Activated T-cell treated with anti-CD3 and anti-CD28 coated beads, Interleukin-2, amount 50 U/mL, for 48 hours (primary cell): Measurements from ENCODE around the gene RPL18.
A peak's percentile ranks its signal among the peaks of the same experiment; 100 is the strongest.
"Not testable (repeated sequence)": the region's sequence is repeated elsewhere in the genome, so short reads cannot be mapped to it uniquely, and the experiment has no call there.

ENCODE experiments used
- DNase-seq, 2 experiments: peaks; one replicate each; pipeline ENCODE4 v3.0.0-alpha.2; 2020

The RPL18 gene

GRCh38 chr19:48644355-48644754 lies 25.4 kb upstream of the RPL18 start:
- DNase-seq, result no peak

GRCh38 chr19:48642862-48643261 lies 23.9 kb upstream of the RPL18 start:
- no peak for DNase-seq

DNA sequence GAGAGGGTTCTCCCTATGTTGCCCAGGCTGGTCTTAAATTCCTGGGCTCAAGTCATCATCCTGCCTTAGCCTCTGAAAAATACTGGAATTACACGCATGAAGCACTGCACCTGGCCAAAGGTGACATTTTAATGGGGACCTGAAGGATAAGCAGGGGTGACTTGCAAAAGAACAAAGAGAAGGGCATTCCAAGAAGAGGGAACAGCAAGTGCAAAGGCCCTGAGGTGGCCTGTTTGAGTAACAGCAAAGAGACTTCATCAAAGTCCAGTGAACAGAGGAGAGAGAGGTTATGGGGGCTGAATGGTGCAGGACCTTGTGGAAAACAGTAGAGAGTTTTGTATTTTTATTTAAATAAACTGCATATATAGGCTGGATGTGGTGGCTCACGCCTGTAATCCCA lies 22.9 kb upstream of the RPL18 start:
- no peak for DNase-seq

DNA sequence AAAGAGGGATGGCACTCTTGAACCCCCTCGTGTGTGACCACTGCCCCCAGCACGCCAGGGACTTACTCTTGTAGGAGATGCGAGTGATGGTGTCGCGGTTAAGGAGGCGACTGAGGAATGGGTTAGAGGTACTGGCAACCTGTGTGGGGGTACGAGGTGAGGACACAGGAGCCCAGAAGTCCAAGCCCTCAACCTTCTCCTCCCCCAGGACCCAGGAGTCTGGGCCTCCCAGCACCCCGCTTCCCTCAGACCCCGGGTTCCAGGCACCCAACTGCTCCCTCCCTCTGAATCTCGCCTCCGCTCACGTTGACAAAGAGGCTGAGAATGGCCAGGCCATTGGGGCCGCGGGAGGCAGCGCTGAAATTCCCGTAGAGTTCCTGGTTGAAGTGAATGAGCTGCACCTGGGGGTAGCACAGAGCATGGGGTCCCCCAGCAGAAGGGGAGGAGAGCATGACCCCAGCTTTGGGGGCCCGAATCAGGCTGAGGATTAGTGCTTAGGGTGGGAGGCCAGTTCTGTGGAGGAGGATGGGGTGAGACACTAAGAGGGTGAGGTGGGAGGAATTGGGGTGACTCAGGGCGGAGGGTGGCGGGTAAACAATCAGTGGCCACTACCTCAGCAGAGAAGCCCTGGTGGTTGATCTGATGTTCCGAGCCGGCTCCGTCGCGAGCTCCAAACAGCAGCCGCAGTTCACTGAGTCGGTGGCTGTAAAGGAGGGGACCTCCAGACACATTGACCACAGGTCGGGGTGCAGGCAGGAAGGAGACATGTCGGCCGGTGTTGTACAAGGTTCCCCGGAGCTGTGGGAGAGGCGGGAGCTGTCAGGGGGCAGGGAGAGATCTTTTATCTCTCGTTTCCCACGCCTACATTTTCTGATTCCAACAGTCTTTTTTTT lies 20.8 kb upstream of the RPL18 start:
- peak in 1 of 2 experiments; percentile 46 for DNase-seq

DNA sequence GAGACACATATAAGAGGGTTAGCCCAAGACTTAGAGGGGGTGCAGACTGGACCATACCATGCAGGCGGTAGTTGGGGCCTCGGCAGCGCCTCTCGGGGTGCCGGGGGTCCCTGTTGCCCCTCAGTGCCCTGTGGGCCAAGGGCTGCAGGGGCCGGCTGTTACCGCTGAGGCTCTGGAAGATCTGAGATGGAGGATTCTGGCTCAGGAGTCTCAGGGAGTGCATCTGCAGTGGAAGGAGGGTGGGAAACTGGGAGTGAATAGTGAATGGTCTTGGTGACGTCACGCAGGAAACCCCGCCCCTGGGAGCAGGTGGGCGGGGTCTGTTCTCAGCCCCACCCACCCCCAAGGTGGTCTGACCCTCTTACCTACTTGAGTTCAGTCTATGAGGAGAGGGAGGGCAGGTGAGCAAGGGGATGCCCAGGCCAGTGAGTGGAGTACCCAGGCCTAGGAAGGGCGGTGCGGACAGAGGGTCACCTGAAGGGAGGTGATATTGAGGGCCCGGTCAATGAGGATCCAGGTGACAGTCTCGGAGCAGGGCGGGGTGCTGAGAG lies 19.9 kb upstream of the RPL18 start:
- peak in 1 of 2 experiments; percentile 56 for DNase-seq

DNA sequence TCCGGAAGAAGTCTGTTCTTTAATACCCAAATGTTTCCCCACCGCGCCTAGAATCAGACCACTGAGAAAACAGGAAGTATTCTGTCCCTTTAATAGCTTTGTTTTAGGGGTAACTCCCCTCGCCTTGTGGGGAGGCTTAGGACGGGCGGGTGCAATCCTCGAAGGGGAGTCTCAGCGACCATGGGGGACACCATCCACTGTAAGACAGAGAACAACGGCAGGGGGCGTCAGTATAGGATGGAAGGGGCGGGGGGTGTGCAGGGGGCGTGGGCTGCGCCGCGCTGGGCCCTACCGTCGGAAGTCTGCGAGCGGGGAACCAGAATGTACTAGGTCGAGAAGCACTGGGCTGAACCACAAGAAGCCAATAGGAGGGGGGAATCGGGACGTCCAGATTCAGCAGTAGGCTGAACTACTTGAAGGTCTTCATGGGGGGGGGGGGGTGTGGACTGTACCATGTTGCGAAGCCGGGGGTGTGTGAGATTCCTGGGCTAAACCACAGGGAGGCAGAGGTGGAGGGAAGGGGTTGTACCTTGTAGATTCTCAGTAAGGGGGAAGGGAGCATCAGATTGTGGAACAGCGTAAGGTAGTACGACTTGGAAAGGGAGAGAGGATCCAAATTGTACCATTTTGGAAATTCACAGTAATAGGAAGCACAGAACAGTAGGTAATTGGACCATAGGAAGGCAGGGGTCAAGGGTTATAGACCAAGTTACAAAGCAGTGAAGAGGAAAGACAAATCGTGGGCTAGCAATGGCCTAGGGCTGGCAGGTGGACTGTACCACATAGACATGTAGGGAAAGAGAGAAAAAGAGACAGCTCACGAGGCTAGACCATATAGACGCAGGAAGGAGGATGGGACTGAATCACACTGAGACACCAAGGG lies 19.2 kb upstream of the RPL18 start:
- peak; percentile 76 to 81 for DNase-seq

DNA sequence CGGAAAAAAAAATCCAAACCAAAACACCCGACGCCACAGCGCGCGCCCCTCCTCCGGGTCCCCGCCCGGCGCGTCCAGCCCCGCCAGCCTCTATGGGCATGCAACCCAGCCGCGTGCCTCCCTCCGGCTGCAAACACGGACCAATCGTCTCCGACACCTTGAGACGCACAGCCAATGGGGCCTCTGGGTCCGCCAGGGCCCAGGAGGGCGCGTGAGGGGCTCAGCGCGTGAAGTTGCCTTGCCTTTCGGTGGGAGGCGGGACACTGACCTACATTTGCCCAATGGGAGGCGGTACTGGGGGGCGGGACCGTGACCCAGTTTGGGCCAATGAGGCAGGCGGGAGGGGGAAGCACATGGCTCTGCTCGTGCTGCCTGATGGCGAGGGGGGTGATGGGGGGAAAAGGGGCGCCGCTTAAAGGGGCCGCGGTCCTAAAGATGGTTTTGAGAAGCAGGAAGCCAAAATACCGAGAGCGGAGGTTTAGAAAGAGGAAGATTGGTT lies 18.5 kb upstream of the RPL18 start:
- DNase-seq, result peak; percentile 98 to 99

DNA sequence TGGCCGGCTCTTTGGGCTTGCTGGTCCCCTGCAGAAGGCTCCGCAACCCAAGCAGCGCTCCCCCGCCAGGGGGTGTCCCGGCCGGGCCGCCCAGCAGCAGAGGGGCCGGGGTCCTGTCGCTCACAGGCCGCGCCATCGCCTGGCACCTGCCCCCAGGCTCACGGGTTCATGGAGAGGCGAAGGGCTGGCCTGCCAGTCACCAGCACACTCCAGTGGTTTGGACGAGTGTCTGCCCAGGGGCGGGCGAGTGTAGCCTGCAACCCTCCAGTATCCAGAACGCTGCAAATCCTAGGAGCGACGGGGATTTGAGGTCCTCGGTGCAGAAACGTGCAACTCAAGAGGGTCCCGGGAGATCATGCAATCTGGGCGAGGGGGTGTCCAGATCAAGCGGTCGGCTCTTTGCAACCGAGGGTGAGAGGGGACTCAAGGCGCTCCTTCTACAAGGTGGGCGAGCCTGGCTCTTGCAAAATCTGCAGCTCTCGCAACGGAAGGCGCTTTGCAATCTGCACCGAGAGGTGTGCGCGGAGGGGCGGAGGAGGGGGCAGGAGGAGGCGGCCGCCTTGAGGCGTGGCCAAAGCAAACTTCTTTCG lies 18.0 kb upstream of the RPL18 start, which contains the start of gene DBP:
Gene DBP, minus strand, starts transcription at position 521 of the 590 bp plus-strand sequence. Its CDS starts 385 bp downstream, at position 136.
- no peak for DNase-seq

GRCh38 chr19:48635966-48636858 lies 17.2 kb upstream of the RPL18 start:
- DNase-seq, result no peak

DNA sequence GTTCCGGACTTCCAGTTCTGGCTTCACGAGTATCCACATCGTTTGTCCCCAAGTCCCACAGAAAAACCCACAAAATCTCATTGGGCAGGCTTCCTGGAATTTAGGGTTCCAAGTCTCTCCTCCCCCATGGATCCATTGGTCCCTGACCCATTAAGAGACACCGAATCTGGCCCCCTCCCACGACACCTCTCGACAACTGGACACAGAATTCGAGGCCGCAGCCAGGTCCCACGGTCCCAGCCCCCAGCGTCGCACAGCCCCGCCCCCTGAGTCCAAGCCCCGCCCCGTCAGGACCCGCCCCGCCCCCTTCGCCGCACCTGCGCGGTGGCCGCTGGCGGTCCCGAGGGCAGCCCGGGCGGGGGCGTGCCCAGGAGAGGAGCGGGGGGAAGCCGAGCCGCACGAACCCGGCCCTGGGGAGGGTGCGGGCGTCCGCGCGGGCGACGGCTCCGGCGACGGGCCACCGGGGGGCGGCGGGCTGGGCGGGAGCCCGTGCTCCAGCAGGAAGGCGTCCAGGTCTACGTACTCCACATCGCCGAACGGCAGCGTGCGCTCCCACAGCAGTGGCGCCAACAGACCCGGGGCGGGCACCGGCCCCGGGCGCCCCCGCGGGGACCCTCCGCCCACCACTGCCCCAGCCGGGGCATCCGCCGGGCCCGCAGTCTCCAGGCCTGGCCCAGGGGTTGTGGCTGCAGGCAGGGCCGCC lies 16.4 kb upstream of the RPL18 start:
- peak; percentile 81 to 86 for DNase-seq

GRCh38 chr19:48634424-48635262 lies 15.7 kb upstream of the RPL18 start:
- DNase-seq, result peak; percentile 95 to 97

- DNase-seq, result no peak
Measured at GRCh38 chr19:48634036-48634342, 15.0 kb upstream of the RPL18 start.

DNA sequence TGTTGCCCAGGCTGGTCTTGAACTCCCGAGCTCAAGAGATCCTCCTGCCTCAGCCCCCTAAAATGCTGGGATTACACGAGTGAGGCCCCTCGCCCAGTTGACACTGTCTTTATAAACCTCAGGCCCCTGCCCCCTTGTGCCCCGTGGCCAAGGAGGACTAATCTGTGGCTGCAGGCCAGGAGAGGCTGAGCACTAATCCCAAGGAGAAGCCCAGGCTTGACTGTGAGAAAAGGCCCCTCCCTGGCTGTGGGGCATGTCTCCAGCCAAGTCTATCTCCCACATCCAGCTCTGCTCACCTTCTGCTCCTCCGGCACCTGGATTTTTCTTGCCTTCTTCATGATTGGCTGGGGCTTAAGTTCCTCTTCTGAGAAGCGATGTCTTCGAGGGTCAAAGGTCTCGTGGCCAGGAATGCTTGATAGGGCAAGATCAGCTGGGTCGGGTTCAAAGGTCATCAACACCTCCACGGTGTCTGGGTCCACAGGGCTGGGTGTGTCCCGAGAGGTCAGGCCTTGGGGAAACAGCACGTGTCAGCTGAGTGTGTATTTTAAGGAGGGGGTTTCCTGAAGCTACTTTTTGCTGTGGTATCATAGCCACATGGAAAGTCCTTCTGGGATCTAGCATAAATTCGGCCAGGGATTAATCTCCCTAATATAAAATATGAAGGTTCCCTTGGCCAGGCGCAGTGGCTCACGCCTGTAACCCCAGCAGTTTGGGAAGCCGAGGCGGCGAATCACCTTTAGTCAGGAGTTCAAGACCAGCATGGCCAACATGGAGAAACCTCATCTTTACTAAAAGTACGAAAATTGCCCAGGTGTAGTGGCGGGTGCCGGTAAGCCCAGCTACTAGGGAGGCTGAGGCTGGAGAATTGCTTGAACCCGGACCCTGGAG lies 14.4 kb upstream of the RPL18 start:
- DNase-seq, result no peak

- DNase-seq, result no peak
Measured at GRCh38 chr19:48632692-48633147, 13.7 kb upstream of the RPL18 start.

- DNase-seq, result not testable (repeated sequence)
Measured at GRCh38 chr19:48632286-48632685, 13.3 kb upstream of the RPL18 start.

- DNase-seq, result no peak
Measured at GRCh38 chr19:48631225-48631624, 12.2 kb upstream of the RPL18 start.

GRCh38 chr19:48630296-48631063 lies 11.5 kb upstream of the RPL18 start:
- DNase-seq, result no peak
